GM19328 (cell line): Measurements from ENCODE around the gene CD101.

Experiments
- ATAC-seq: cut with Tn5 transposase; IDR thresholded peaks from one replicate; pipeline ENCODE4 v1.9.1; 2021; ENCODE audit warnings: mild to moderate bottlenecking, moderate library complexity; ENCODE audit not compliant: unreplicated experiment

CD101 gene

GRCh38 chr1:117015724-117016123 lies 14.2 kb downstream of the CD101 start:
- ATAC-seq: no peak

GRCh38 chr1:117017062-117017461 lies 15.5 kb downstream of the CD101 start:
- no peak for ATAC-seq

- peak; percentile 72 for ATAC-seq
These were observed 16.1 kb downstream of the CD101 start for GRCh38 chr1:117017648-117018047.

- ATAC-seq: no peak
These were observed 19.1 kb downstream of the CD101 start for GRCh38 chr1:117020526-117021156.

- no peak for ATAC-seq
These were observed 20.6 kb downstream of the CD101 start for GRCh38 chr1:117022114-117022513.

GRCh38 chr1:117025568-117025967 lies 24.0 kb downstream of the CD101 start:
- ATAC-seq: no peak

- ATAC-seq: no peak
These were observed 24.8 kb downstream of the CD101 start for GRCh38 chr1:117026361-117026760.

- no peak for ATAC-seq
These were observed 28.1 kb downstream of the CD101 start for GRCh38 chr1:117029685-117030084.

GRCh38 chr1:117030271-117030877 lies 28.8 kb downstream of the CD101 start:
- ATAC-seq: no peak

GRCh38 chr1:117032266-117032665 lies 30.7 kb downstream of the CD101 start:
- no peak for ATAC-seq

- no peak for ATAC-seq
These were observed 31.4 kb downstream of the CD101 start for GRCh38 chr1:117032681-117033539.

- ATAC-seq: no peak
These were observed 32.2 kb downstream of the CD101 start for GRCh38 chr1:117033772-117034171.

- no peak for ATAC-seq
These were observed 33.3 kb downstream of the CD101 start for GRCh38 chr1:117034791-117035290.

GRCh38 chr1:117036018-117036461 lies 34.5 kb downstream of the CD101 start:
- ATAC-seq: no peak

- no peak for ATAC-seq
These were observed 36.2 kb downstream of the CD101 start for GRCh38 chr1:117037802-117038201.

- ATAC-seq: no peak
These were observed 36.7 kb downstream of the CD101 start for GRCh38 chr1:117038236-117038635.

- ATAC-seq: no peak
These were observed 42.7 kb downstream of the CD101 start for GRCh38 chr1:117044217-117044616.

- no peak for ATAC-seq
These were observed 44.1 kb downstream of the CD101 start for GRCh38 chr1:117045644-117046043.

- no peak for ATAC-seq
These were observed 45.2 kb downstream of the CD101 start for GRCh38 chr1:117046781-117047180.

GRCh38 chr1:117047271-117047670 lies 45.7 kb downstream of the CD101 start:
- no peak for ATAC-seq

GRCh38 chr1:117049857-117050256 lies 48.3 kb downstream of the CD101 start:
- ATAC-seq: no peak
